GM23338 (cell line): Measurements from ENCODE around the gene RAD51. TPM values are rescaled to one million over a fixed set of nuclear protein-coding genes. Genes with fewer than 3 reads are reported as not detected.

Experiments
- ATAC-seq: fragments of 200-7000 bp; cut with Tn5 transposase; 3 replicates; pipeline ENCODE4 v1.9.1; 2020
- DNase-seq: peaks from one replicate; pipeline ENCODE4 v3.0.0-alpha.2; 2015; ENCODE audit warnings: low spot score
- H2AFZ ChIP-seq: fragments of 200-600 bp; sonication (generic); 2 replicates; pipeline ENCODE4 v1.8.0; 2016; ENCODE audit warnings: antibody characterized with exemption, mild to moderate bottlenecking, moderate library complexity
- H3F3A ChIP-seq: fragments of 200-600 bp; sonication (generic); replicated peaks from 2 replicates; pipeline ENCODE4 v1.8.0; 2017; ENCODE audit warnings: antibody characterized with exemption, mixed run types, low read depth
- H3K27ac ChIP-seq: fragments of 200-600 bp; sonication (generic); 2 replicates; pipeline ENCODE4 v1.6.1; 2016; ENCODE audit warnings: low read depth
- H3K27me3 ChIP-seq: fragments of 200-600 bp; sonication (generic); 2 replicates; pipeline ENCODE4 v1.8.0; 2016; ENCODE audit warnings: mild to moderate bottlenecking, mixed run types, moderate library complexity; ENCODE audit not compliant: insufficient read depth
- H3K36me3 ChIP-seq: fragments of 200-600 bp; sonication (generic); 2 replicates; pipeline ENCODE4 v1.8.0; 2016; ENCODE audit warnings: mild to moderate bottlenecking; ENCODE audit not compliant: insufficient read depth
- H3K4me1 ChIP-seq: fragments of 200-600 bp; sonication (generic); 2 replicates; pipeline ENCODE4 v1.8.0; 2016; ENCODE audit warnings: mild to moderate bottlenecking, moderate library complexity; ENCODE audit not compliant: insufficient read depth
- H3K4me2 ChIP-seq: fragments of 200-600 bp; sonication (generic); 2 replicates; pipeline ENCODE4 v1.7.1; 2017; ENCODE audit warnings: mixed run types
- H3K4me3 ChIP-seq: fragments of 200-600 bp; sonication (generic); 2 replicates; pipeline ENCODE4 v1.6.1; 2016; ENCODE audit warnings: mixed run types
- H3K79me2 ChIP-seq: fragments of 200-600 bp; sonication (generic); replicated peaks from 2 replicates; pipeline ENCODE4 v1.8.0; 2017; ENCODE audit warnings: mild to moderate bottlenecking; ENCODE audit not compliant: insufficient read depth
- H3K9me2 ChIP-seq: fragments of 200-600 bp; sonication (generic); 2 replicates; pipeline ENCODE4 v1.8.0; 2017; ENCODE audit not compliant: insufficient read depth
- H4K20me1 ChIP-seq: fragments of 200-600 bp; sonication (generic); replicated peaks from 2 replicates; pipeline ENCODE4 v1.8.0; 2017; ENCODE audit warnings: mild to moderate bottlenecking; ENCODE audit not compliant: insufficient read depth
- H3K27ac Mint-ChIP-seq: 2 replicates; pipeline ENCODE4 v1.8.0; 2020; ENCODE audit warnings: inconsistent platforms, mild to moderate bottlenecking, moderate library complexity, mixed read lengths
- H3K27me3 Mint-ChIP-seq: 3 replicates; pipeline ENCODE4 v1.8.0; 2022; ENCODE audit warnings: low read depth, mild to moderate bottlenecking, moderate library complexity, mixed read lengths, inconsistent platforms; ENCODE audit not compliant: insufficient read depth, poor library complexity
- H3K36me3 Mint-ChIP-seq: 3 replicates; pipeline ENCODE4 v1.8.0; 2021; ENCODE audit warnings: low read depth, mild to moderate bottlenecking, inconsistent platforms, moderate library complexity, mixed read lengths
- H3K4me1 Mint-ChIP-seq: 3 replicates; pipeline ENCODE4 v1.8.0; 2020; ENCODE audit warnings: mild to moderate bottlenecking, inconsistent platforms, mixed read lengths
- H3K4me3 Mint-ChIP-seq: 3 replicates; pipeline ENCODE4 v1.8.0; 2021; ENCODE audit warnings: moderate library complexity, mild to moderate bottlenecking, inconsistent platforms, mixed read lengths
- H3K9me3 Mint-ChIP-seq: 3 replicates; pipeline ENCODE4 v1.8.0; 2020; ENCODE audit warnings: moderate library complexity, mild to moderate bottlenecking, inconsistent platforms, mixed read lengths
- CREB1 ChIP-seq: fragments of 250-450 bp; sonication (Bioruptor Pico); IDR thresholded peaks from 2 replicates; pipeline ENCODE4 v1.5.0; 2020; ENCODE audit warnings: low read depth, mild to moderate bottlenecking, moderate library complexity
- CTCF ChIP-seq, 2 experiments: fragments of 200-600 bp in 1 of 2; sonication (generic) in 1 of 2; conservative IDR thresholded peaks; 2 replicates each; pipeline versions ENCODE4 v1.5.1 to v1.6.1; 2016 to 2017; ENCODE audit warnings: antibody characterized with exemption in 2 of 2, low read depth in 2 of 2, mild to moderate bottlenecking in 2 of 2, moderate library complexity in 1 of 2
- ETS1 ChIP-seq: IDR thresholded peaks from 2 replicates; pipeline ENCODE4 v1.6.1; 2016; ENCODE audit warnings: antibody characterized with exemption
- POLR2AphosphoS5 ChIP-seq: IDR thresholded peaks from 2 replicates; pipeline ENCODE4 v1.6.1; 2016; ENCODE audit warnings: antibody characterized with exemption, low read depth
- REST ChIP-seq: IDR thresholded peaks from one replicate; pipeline ENCODE4 v1.6.1; 2018; ENCODE audit warnings: antibody characterized with exemption; ENCODE audit not compliant: unreplicated experiment
- ZNF462 ChIP-seq: fragments of 250-450 bp; sonication (Bioruptor Pico); IDR thresholded peaks from 2 replicates; pipeline ENCODE4 v1.5.0; 2020; ENCODE audit warnings: mild to moderate bottlenecking, moderate library complexity
- long read RNA-seq: library from polyadenylated mRNA; unstranded; transcript quantifications from one replicate; pipeline ENCODE4 v2.0.0, GENCODE V29; 2020; ENCODE audit not compliant: unreplicated experiment
- polyA plus RNA-seq: library from polyadenylated mRNA; unstranded; fragments of >200 nt; fragmentation: Nextera tagmentation; extraction: Ambion mirVana; gene quantifications from 2 replicates; pipeline ENCODE4 v1.2.1, GENCODE V29; 2016
- total RNA-seq: library from RNA; depleted of rRNA; stranded (reverse); fragments of >200 nt; shearing (Covaris generic); gene quantifications from 2 replicates; pipeline ENCODE4 v1.2.3, GENCODE V29; 2014; rRNA removed

Gene RAD51
- total RNA-seq (19.4 and 20.3 TPM in 2 replicates), polyA plus RNA-seq (19.5 and 26.2 TPM in 2 replicates)
- long read RNA-seq, transcript RAD51-201 (10 exons, 2,449 nt), result major isoform, 44 of 62 reads
- long read RNA-seq, partial matches to known transcripts, result 1 of 62 reads
- long read RNA-seq, other reads (novel, unspliced or antisense), result 17 of 62 reads

- no peaks in the 10 kb centered on the region for H3K9me2 ChIP-seq
- H4K20me1 ChIP-seq, result no peaks in the 10 kb centered on the region; the same call in 1 of the 2 replicates
- H2AFZ ChIP-seq, result peak within 1 kb of the TSS; percentile 99
- Mint-ChIP-seq H3K9me3 (no peaks in the 10 kb centered on the region), H3K36me3 (peaks cover 30% of the 10 kb centered on the region), H3K27me3 (peaks cover 15% of the 10 kb centered on the region), H3K4me1 (peaks cover 9% of the 10 kb centered on the region), H3K27ac (peak within 1 kb of the TSS; percentile 97), H3K4me3 (peak within 1 kb of the TSS; percentile 100)
- peaks cover 16% of the 10 kb centered on the region for H3K36me3 ChIP-seq
- DNase-seq, result peak; percentile 97
- peak; percentile 91 for ATAC-seq
- H3K4me2 ChIP-seq, result peak within 1 kb of the TSS; percentile 99
- peaks cover 15% of the 10 kb centered on the region for H3F3A ChIP-seq
- H3K4me3 ChIP-seq, result peak within 1 kb of the TSS; percentile 99
- TF ChIP-seq ETS1, result peak; percentile 74
- TF ChIP-seq CREB1 (CRISPR knock-in tag), result peak; percentile 84
- peak; percentile 3 for TF ChIP-seq REST
- TF ChIP-seq POLR2AphosphoS5, result peak; percentile 93; the same call in 1 of the 2 replicates
- no peak for TF ChIP-seq CTCF (conservative IDR thresholded peaks at IDR 0.05; ENCODE audit: low read depth in 2 of 2)
- TF ChIP-seq ZNF462 (CRISPR knock-in tag), result no peak
- H3K79me2 ChIP-seq, result peaks cover 35% of the 10 kb centered on the region
- H3K27ac ChIP-seq, result peak within 1 kb of the TSS; percentile 98
- H3K4me1 ChIP-seq, result peaks cover 7% of the 10 kb centered on the region; the same call in 1 of the 2 replicates
- H3K27me3 ChIP-seq, result no peaks in the 10 kb centered on the region
Measured at GRCh38 chr15:40694688-40695468, at the start of gene RAD51. Gene RAD51 (plus strand): TSS chr15:40695174. CDS start chr15:40698759, 3,585 bp downstream.
